ENCODE data around the gene NRP2.

Gene NRP2

GRCh38 chr2:205771666-205772065 is 89.4 kb downstream of the NRP2 start:
- TF ChIP-seq CTCF (conservative IDR thresholded peaks at IDR 0.05; ENCODE audit: low read length): no peak
- no peak overlapping the region for H3K4me3 ChIP-seq (ENCODE audit: low read length)
- DNase-seq (ENCODE audit: low read depth): no peak

GRCh38 chr2:205772983-205773382 is 90.7 kb downstream of the NRP2 start:
- DNase-seq (ENCODE audit: low read depth): no peak
- no peak overlapping the region for H3K4me3 ChIP-seq (ENCODE audit: low read length)
- TF ChIP-seq CTCF (conservative IDR thresholded peaks at IDR 0.05; ENCODE audit: low read length): no peak

- H3K4me3 ChIP-seq (ENCODE audit: low read length): no peak overlapping the region
- no peak for DNase-seq (ENCODE audit: low read depth)
- no peak for TF ChIP-seq CTCF (conservative IDR thresholded peaks at IDR 0.05; ENCODE audit: low read length)
These were observed 91.7 kb downstream of the NRP2 start for GRCh38 chr2:205773989-205774388.

- TF ChIP-seq CTCF (conservative IDR thresholded peaks at IDR 0.05; ENCODE audit: low read length): no peak
- H3K4me3 ChIP-seq (ENCODE audit: low read length): no peak overlapping the region
- peak; percentile 46 for DNase-seq (ENCODE audit: low read depth)
These were observed 93.0 kb downstream of the NRP2 start for GRCh38 chr2:205775097-205775877.

- peak; percentile 32 for DNase-seq (ENCODE audit: low read depth)
- TF ChIP-seq CTCF (conservative IDR thresholded peaks at IDR 0.05; ENCODE audit: low read length): peak; percentile 60
- no peak overlapping the region for H3K4me3 ChIP-seq (ENCODE audit: low read length)
These were observed 93.8 kb downstream of the NRP2 start for GRCh38 chr2:205776139-205776538.

GRCh38 chr2:205776720-205777119 is 94.4 kb downstream of the NRP2 start:
- no peak for DNase-seq (ENCODE audit: low read depth)
- no peak overlapping the region for H3K4me3 ChIP-seq (ENCODE audit: low read length)
- no peak for TF ChIP-seq CTCF (conservative IDR thresholded peaks at IDR 0.05; ENCODE audit: low read length)

- H3K4me3 ChIP-seq (ENCODE audit: low read length): no peak overlapping the region
- no peak for DNase-seq (ENCODE audit: low read depth)
- TF ChIP-seq CTCF (conservative IDR thresholded peaks at IDR 0.05; ENCODE audit: low read length): no peak
These were observed 96.1 kb downstream of the NRP2 start for GRCh38 chr2:205778356-205778755.
